T follicular helper cell (primary cell): ENCODE measurements around the gene MAPK12.

ENCODE experiments used
- DNase-seq: peaks from one replicate; pipeline ENCODE4 v3.0.0-alpha.2; 2020; ENCODE audit warnings: low read depth

Gene MAPK12

DNA sequence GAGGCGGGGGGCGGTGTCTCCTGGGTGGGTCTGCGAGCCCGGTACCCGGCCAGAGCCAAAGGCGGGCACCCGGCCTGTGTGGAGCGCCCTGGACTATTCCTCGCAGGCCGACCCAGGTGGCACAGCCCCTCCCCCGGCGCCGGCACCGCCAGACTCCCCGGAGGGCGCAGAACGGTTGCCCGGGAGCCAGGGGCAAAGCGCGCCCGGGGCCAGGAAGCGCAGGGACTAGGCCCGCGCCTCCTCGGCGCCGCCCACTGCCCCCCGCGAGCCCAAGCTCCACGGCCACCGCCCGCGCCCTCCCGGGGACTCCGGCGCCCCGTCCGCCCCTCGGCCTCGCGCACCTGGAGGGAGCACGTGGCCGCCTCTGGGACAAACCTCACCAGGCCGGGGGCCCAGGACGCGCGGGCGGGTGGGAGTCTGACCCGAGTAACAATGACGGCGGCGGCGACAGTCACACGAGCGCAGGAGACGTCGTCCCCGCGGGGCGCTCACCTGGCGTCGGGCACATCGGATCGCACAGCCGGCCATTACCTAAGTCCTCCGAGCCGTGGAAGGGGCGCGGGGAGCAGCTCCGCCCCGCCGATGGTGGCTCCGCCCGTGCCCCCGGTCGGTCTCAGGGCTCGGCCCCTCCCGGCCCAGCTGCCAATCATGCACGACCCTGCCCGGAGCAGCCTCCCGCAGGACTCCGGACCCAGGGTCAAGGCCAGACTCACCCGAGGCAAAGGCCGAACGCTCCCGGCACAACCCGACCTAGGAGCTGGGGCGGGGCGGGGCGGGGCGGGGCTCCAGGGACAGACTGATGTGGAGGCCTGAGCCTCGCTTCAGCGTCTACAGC lies 38.5 kb upstream of the MAPK12 start:
- DNase-seq: no peak

DNA sequence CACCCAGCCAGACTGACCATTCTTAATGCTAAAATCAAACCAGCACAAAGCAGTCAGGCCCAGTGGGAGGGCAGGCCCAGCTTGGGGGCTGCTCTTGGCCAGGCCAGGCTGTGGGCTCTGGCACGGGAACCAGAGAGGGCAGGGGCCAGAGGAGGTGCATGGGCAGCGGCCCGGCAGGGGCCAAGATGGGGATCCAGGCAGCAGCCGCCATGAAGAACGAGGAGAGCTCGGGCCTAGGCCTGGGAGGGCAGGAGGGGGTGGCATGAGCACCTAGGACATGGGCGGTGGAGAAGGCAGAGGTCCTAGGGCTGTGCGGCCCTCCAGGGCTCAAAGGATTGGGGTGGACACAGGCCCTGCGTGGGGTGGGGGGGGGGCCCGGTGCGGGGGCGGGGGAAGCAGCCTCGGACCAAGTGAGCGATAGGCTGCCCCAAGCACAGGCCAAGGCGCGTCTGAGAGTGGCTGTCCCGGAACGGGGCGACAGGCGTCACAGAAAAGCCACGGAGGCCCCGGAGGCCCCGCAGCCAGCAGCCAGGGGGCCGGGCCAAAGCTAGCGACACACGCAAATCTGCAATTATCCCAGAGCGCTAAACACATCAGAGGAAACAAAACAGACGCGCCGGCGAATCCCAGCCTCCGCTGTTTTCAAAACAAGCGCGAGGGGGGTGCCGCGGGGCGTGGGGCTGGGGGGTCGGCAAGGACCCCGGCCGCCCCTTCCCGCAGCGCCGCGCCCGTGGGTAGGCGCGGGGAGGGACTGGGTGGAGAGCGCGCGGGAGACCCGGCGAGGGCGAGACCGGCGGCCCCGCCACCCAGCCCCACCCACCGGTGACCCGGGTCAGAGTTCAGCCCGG lies 37.7 kb upstream of the MAPK12 start:
- DNase-seq: no peak

DNA sequence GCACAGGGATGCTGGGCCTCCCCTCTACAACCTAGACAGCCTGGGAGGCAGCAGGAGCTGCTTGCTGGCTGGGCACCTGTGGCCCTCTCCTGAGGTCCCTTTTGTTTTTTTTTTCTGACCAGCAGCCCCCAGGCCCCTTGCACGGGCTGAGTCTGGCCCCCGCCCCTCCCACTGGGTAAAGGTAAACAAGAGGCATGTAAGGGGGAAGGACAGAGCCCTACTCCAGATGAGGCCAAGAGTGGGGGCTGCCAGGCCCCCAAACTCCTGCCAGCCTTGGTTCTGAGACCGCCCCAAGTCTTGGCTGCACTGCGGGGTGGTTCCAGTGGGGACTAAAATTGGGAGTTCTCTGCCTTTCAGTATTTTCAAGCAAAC lies 36.8 kb upstream of the MAPK12 start:
- DNase-seq: no peak

DNA sequence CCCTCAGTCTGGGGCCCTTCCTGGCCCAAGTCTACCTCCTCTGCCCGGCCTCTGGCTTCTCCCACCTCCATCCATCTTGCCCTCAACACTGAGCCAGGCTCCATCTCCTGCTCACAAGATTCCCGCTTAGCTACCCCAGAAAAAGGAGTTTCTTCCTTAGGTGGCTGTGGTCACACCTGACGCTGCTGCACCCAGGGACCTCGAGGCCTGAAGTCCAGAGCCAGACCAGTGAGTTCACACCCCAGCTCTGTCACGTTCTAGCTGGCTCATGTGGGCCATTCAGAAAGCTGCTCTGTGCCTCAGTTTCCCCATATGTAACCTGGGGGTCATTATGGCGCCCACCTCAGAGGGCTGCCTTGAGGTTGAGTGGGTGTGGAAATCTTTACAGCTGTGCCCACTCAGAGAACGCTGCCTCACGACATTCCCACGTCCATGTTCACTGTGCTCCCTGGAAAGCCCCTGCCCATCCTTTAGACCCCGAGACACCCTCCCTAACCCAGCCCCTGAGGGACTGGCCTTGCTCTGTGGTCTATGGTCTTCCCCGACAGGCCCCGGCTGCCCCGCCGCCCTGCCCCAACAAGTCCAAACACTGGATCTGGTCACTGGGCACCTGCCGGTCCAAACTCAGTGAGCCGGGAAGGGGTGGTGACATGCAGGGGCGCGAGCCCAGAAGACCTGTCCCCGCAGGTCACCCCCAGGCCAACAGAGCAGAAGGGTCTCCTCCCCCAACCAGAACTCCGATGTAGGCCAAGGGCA lies 36.2 kb upstream of the MAPK12 start:
- DNase-seq: no peak

DNA sequence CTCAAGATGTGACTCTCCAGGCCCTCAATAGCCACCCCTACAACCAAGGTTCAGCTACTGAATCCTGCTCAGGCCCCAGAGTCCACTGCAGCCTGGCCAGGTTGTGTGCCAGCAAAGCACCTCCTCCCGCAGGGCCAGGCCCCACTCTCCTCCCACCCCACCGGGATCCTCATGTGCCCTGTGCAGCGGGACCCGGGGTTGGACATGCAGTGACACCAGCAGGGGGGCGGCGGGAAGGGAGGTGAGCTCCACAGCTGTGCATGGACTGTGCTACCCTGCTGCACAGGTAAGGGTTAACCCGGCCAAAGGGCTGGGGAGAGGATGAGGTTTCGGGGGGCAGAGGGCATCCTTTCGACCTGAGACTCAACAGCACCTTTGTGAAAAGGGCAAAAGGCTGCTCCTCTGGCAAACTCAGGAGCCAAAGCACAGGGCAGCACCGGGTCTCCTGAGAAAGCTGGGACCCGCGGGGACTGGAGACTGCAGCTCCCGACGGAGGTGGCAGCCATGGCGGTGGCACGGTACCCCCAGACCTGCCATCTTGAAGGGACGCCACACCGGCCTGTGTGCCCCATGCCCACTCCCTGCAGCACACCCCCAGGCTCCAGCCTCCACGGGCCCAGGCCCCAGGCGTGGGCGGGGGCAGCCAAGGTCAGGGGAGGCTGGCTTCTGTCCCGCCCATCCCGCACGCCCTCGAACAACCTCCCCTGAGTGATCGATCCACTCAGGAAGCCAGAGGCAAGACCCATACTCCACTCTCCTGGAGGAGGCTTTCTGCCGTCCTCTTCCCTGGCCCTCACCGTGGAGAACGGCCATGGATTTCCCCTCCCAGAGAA lies 35.4 kb upstream of the MAPK12 start:
- no peak for DNase-seq

DNA sequence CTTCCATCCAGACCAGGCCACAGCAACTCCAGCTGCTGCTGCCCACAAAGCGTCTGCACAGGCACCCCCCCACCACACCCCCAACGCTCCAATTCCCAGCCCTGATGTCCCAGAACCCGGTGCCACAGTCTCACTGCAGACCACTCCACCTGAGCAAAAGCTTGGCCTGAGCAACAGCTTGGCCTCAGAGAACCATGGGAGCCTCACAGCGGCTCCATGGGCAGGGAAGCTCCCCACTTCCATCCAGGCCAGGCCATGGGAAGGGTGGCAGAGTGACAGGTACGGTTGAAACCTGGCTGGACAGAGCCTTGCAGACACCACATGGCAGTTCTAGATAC lies 32.8 kb upstream of the MAPK12 start:
- DNase-seq: no peak

DNA sequence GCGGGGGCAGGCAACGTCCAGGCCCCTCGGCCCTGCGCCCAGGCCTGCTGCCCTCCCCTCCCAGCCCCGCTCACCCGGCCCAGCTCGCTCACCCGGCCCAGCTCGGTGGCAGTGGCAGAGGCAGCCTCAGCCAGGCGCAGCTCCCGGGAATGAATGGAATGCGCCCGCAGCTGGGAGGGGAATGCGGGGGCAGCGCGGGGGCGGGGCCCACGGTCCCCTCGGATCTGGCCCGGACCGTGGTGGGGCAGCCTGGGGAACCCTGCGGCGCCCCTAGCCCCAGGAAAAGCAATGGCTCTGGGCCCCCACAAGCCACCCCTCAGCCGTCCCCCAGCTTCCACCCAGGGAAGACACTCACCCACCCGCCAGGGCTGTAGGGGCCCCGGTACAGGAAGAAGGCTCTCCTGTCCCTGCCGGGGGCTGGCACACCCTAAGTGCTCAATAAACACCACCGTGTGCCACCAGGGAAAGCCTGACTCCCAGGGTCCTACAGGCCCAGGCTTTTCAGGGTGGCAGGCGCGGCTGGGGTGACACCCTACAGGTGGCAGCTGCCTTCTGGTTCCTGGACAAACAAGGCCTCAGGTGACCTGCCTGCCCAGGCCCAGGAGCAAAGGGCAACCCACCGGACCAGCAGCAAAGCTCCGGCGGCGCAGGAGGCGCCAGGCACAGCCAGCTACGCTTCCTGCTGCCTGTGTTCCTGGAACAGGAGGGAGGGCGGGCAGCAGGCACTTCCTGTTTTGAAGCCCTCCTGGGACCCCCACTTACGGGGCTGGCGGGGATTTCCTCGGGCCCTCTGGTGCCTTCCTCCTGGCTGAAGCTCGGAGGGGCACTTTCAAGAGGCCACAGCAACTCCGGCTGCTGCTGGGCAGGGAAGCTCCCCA lies 32.2 kb upstream of the MAPK12 start:
- DNase-seq: no peak

DNA sequence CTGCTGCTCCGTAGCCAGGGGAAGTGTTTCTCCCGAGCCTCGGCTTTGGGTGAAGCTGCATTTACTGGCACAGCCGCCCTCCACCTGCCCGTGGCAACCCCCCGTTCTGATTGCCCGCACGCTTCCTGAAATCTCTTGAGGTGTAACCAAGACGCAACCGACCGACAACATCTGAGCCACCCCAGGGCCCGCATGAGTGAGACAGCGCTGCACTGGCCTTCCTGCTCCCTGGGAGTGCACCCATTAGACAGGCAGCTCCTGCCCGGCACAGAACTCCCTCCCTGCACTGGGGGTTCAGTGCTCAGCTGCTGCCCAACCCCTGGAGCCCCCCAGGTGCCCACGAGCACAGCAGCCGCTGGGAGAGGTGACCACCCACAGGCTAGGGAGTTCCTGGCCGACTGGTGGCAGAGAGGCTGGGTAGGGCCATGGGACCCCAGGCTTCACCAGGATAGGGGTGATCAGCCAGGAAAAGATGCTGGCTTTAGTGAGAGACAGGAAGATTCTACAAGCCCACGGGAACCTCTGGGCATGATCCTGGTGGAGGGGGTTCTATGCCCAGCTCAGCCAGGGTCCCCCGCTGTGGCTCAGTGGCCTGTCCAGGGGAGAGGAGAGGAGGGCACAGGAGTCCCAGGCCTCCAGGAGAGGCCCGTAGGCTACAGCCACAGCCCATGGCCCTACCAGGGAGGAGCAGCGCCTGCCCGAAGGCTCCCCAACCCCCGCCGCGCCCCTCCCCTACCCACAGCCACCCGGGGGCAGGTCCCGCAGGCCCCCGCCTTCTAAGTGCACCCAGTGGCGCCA lies 31.4 kb upstream of the MAPK12 start:
- no peak for DNase-seq

DNA sequence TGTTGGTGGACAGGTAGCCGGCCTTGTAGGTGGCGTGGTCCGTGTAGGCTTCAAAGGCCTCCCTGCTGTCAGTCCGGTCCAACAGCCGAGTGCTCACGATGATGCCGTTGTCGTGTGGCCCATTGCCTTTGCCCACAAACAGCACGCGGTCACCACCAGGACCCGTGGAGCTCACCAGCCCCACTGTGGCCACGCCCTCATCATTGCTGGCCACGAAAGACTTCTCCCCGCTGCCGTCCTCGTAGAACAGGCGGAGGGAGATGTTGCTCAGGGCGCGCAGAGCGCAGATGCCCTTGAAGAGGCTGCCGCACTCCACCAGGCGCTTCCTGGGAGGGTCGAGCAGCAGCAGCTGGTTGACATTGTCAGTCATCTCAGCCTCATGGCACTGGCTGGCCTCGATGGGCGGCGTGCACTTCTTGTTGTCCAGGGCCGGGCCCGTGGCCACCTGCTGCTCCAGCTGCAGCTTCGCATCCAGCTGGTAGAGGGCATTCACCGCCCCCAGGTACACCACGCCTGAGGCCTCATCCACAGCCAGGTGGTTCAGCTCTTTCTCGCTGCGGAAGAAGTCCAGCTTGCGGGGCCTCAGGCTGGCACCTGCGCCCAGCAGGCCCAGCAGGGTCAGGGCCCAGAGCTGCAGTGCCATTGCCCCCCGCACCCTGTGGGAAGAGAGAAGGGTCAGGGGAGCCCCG lies 28.6 kb upstream of the MAPK12 start:
- no peak for DNase-seq

DNA sequence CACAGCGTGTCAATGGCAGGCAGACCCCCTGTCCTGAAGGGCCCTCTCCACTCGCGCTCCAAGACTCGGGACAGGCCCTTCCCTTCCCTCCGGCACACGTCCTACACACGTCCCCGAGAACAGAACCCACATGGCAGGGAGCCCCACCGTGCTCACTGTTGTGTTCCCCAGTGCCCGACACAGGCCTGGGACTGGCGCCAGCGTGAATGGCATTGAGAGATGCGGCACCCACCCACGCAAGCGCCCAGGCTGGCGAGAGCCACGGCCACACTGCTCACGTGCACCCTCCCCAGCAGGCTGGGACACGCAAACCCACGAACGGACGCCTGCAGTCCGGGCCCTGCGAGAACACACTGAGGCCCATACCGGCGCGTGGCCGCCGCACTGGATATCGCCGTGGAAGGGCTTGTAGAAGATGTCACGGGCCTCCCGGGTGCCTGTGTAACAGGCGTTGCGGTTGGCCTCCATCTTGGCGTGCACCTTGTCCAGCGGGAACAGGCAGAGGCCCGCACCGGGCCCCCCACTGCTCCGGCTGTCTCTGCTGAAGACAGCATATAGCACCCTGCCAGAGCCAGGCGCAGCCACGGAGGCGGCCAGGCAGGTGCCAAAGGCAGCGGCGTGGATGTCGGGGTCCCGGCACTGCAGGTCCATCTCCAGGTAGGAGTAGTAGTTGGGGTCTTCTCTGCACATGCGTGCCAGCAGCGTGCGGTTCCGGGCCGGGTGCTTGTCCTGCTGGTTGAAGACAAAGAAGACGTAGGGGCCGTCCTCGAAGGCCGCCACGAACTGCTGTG lies 27.9 kb upstream of the MAPK12 start:
- DNase-seq: no peak

DNA sequence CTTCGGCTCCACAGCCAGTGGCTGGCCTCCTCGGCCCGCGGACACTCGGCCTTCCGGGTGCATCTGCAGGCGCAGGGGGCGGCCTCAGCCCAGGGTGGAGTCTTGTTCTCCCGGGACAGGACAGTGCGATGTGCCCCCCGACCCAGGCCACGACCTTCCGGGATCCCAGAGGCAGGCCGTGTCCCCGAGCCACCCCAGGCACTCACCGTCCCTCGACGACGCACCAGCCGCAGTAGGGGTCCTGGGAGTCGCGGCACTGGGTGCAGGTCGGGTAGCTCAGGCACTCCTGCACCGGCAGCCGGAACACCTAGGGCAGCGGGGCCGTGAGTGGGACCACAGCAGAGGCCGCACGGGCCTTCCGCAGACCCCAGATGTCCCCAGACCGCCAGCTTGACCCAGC lies 26.2 kb upstream of the MAPK12 start:
- no peak for DNase-seq

DNA sequence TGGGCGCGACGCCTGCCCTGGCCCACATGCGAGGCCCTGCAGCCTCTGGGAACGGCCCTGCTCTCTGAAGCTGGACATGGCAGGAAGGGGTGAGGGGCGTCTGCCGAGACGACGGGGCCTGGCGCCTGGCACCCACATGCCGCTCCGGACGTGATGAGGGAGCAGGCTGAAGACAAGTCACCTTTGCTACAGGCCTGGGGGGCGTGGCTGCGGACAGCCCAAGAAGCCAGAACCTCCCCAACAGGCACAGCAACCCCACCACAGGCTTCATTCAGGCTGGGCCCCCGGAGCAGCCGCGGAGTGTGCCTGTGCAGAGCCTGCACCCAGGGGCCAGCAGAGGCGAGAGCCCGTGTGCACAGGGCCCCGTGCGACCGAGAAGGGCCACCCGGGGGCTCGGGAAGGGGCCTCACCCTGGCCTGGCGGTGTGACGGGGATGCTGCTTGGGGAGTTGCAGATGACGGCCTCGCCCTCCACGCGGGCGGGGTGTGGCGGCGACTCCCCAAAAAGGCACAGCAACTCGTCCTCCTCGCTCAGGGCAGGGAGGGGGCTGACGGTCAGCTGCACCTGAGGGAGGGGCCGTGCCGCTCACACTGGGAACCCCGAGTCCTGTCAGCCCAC lies 25.3 kb upstream of the MAPK12 start:
- no peak for DNase-seq

DNA sequence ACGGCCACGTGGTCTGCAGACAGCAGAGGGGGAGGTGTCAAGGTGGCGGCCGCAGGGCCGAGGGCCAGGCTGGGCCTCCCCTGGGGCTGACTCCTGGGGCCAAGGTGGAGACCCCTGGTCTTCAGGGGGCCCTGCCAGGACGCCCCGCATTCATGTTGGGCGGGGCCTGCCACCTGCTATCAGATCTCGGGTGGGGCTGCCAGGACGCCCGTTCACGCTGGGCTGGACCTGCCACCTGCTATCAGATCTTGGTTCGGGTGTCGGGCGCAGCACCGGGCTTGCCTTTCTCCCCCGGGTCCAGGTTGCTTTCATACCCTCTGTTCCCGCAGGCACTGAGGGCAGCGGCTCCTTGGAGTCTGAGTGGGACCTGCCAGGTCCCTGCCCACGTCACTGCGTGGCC lies 24.8 kb upstream of the MAPK12 start:
- no peak for DNase-seq

DNA sequence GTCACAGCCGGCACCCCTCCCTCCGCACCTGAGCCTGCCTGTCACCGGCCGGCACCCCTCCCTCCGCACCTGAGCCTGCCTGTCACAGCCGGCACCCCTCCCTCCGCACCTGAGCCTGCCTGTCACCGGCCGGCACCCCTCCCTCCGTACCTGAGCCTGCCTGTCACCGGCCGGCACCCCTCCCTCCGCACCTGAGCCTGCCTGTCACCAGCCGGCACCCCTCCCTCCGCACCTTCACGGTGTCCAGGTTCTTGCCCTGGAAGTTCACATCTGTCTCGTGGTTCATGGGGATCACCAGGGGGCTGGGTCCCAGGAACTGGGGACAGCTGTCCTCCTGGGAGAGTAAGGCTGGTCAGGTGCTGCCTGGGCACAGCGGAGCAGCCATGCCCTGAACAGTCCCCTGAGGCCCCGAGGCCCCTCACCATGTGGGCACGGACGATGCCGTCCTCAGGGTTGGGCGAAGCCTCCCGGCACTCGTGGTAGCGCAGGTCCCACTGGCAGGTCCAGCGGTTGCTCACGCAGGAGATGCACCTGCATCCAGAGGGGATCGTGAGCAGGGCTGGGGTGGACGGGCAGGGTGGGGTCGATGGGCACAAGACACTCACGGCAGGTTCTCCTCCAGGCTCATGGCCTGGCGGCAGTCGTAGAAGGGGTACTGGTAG lies 24.2 kb upstream of the MAPK12 start:
- no peak for DNase-seq

DNA sequence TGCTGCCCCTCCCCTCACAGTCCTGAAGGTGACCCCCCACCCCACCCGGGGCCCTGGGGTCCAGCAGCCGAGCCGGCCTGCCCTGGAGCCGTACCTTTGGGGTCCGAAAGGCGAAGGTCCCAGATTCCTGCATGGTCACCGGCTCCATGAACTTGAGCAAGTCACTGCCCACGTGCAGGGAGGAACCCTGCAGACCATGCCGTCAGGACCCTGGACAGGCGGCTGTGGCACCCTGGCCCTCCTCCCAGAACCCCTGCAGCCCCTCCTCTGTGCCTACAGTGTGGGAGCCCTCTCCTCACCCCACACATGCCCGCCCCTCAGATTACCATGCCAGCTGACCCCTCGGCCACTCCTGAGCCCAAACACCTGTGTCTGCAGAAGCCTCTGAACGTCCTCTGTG lies 23.0 kb upstream of the MAPK12 start:
- no peak for DNase-seq

DNA sequence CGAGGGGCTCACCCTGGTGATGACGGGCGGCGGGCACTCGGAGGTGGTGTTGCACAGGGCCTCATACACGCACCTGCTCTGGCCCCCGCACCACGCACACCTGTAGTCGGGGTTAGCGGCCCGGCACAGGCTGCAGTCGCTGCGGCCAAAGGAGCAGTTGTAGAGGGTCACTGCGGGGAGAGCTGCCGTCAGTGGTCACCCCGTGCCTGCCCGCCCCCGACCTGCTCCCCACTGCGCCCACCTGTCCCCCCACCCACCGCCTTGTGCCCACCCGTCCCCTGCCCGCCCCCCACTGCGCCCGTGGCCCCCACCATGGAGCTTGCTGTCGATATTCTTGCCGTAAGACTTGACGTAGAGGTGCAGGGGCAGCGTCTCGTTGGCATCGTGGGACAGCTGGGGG lies 22.3 kb upstream of the MAPK12 start:
- no peak for DNase-seq

DNA sequence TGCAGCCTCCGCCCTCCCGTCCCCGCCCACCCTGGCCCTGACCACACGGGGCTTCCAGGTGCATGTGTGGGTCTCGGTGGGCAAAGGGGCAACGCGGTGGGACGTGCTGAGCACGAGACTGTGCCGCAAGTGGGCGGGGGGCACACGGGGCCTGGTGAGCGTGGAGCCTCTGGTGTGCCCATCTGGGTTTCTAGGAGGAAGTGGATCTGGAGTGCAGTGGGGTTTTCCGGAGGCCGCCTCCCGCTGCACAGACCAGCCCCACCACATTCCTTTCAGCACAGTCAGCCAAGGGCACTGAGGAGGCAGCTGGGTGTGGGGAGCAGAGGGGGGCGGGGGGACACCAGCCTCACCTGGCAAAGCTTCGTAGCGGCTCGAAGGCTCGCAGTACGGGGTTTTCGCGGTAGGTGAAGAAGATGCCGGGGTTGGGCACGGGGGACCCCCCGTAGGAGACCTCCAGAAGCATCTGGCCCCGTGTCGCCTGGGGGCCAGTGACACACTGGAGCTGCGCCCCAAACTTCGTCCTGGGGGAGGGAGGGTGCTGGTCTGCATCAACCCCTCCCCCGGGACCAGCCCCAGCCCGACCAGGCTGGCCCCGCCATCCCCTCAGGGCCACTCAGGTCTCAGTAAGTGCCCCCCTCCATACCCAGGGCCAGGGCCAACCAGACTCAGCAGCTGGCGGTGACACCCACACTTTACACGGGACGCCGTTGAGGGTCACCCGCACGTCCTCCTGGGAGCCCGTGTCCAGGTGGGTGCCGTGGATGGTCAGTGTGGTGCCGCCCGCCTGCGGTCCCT lies 21.1 kb upstream of the MAPK12 start:
- no peak for DNase-seq
